Activated B cell treated with CpG ODN at 0.5 μM for 24 hours (primary cell): ENCODE results near the gene RAB15. TPM values are rescaled to one million over a fixed set of nuclear protein-coding genes. Genes with fewer than 3 reads are reported as not detected.
A peak's percentile ranks its signal among the peaks of the same experiment; 100 is the strongest.

ENCODE experiments used
- ATAC-seq: fragments of 200-7000 bp; cut with Tn5 transposase; one replicate; pipeline ENCODE4 v1.10.0; 2021; ENCODE audit warnings: low read depth, mild to moderate bottlenecking, moderate library complexity
- CTCF ChIA-PET: fragments of 350-600 bp; sonication (Branson Sonifier 250); formaldehyde crosslinking; loops from one replicate; lab custom pipeline; 2021; ENCODE audit warnings: antibody characterized with exemption; lab: Charles Lee
- POLR2A ChIA-PET: fragments of 350-600 bp; sonication (Branson Sonifier 250); formaldehyde crosslinking; loops from one replicate; lab custom pipeline; 2021; ENCODE audit warnings: antibody characterized with exemption; lab: Charles Lee
- DNase-seq: peaks from one replicate; pipeline ENCODE4 v3.0.0; 2022
- H3K27ac Mint-ChIP-seq: one replicate; pipeline ENCODE4 v1.8.0; 2020; ENCODE audit warnings: mixed read lengths
- H3K27me3 Mint-ChIP-seq: one replicate; pipeline ENCODE4 v1.8.0; 2021; ENCODE audit warnings: mixed read lengths
- H3K36me3 Mint-ChIP-seq: one replicate; pipeline ENCODE4 v1.8.0; 2021; ENCODE audit warnings: low read depth, mixed read lengths
- H3K4me1 Mint-ChIP-seq: one replicate; pipeline ENCODE4 v1.8.0; 2021; ENCODE audit warnings: mixed read lengths
- H3K4me3 Mint-ChIP-seq: one replicate; pipeline ENCODE4 v1.8.0; 2020; ENCODE audit warnings: mild to moderate bottlenecking, mixed read lengths
- H3K9me3 Mint-ChIP-seq: one replicate; pipeline ENCODE4 v1.8.0; 2020; ENCODE audit warnings: mixed read lengths
- CTCF ChIP-seq: fragments of 200-600 bp; IDR thresholded peaks from one replicate; pipeline ENCODE4 v1.8.0; 2022; ENCODE audit warnings: antibody characterized with exemption, mild to moderate bottlenecking
- intact Hi-C: fragments of 100-400 bp; cut with micrococcal nuclease; formaldehyde crosslinking; loops from one replicate; pipeline ENCODE4 v1.15.1; 2024
- total RNA-seq: library from RNA; stranded (reverse); gene quantifications from 2 replicates; pipeline ENCODE4 v1.2.3, GENCODE V29; 2022

RAB15 gene
- total RNA-seq, 1 donor from 2014 or later = 0.47 TPM

- H3K36me3 Mint-ChIP-seq = peaks cover 8% of the 10 kb centered on the region
- no peak overlapping the region for H3K4me3 Mint-ChIP-seq
- intact Hi-C loops = no loop called here
- peaks cover 11% of the 10 kb centered on the region for H3K4me1 Mint-ChIP-seq
- H3K27me3 Mint-ChIP-seq = no peaks in the 10 kb centered on the region
- ATAC-seq (peak; percentile 49), DNase-seq (no peak)
- H3K27ac Mint-ChIP-seq = peak overlapping the region; percentile 47
- CTCF ChIA-PET = no interaction called here
- no peak for TF ChIP-seq CTCF
- H3K9me3 Mint-ChIP-seq = no peaks in the 10 kb centered on the region
- POLR2A ChIA-PET = interaction anchor here (0.6 kb wide), 1 partner anchor 1204 kb away, joined by 6 read pairs; no protein-coding TSS in a partner anchor
Measured at GRCh38 chr14:64952598-64953309, 19.4 kb downstream of the RAB15 start.

GRCh38 chr14:64951724-64952123 is 20.4 kb downstream of the RAB15 start:
- ChIA-PET CTCF (interaction anchor here (0.6 kb wide), 1 partner anchor 608 kb away, joined by 4 read pairs; no protein-coding TSS in a partner anchor), POLR2A (no interaction called here)
- Mint-ChIP-seq H3K9me3 (no peaks in the 10 kb centered on the region), H3K36me3 (peaks cover 8% of the 10 kb centered on the region), H3K4me1 (peaks cover 11% of the 10 kb centered on the region), H3K4me3 (no peak overlapping the region), H3K27me3 (no peaks in the 10 kb centered on the region), H3K27ac (no peak overlapping the region)
- intact Hi-C loops = no loop called here
- TF ChIP-seq CTCF = no peak
- DNase-seq = no peak
- ATAC-seq = no peak

GRCh38 chr14:64951291-64951690 is 20.8 kb downstream of the RAB15 start:
- Mint-ChIP-seq H3K27ac (no peak overlapping the region), H3K9me3 (no peaks in the 10 kb centered on the region), H3K36me3 (peaks cover 8% of the 10 kb centered on the region), H3K27me3 (no peaks in the 10 kb centered on the region), H3K4me3 (no peak overlapping the region), H3K4me1 (peaks cover 11% of the 10 kb centered on the region)
- ChIA-PET POLR2A (interaction anchor here (0.6 kb wide), 1 partner anchor 38 kb away, joined by 5 read pairs; no protein-coding TSS in a partner anchor), CTCF (interaction anchor here (0.6 kb wide), 1 partner anchor 608 kb away, joined by 4 read pairs; no protein-coding TSS in a partner anchor)
- intact Hi-C loops = no loop called here
- no peak for TF ChIP-seq CTCF
- DNase-seq (no peak), ATAC-seq (no peak)

GRCh38 chr14:64950889-64951288 is 21.2 kb downstream of the RAB15 start:
- ATAC-seq (no peak), DNase-seq (no peak)
- H3K9me3 Mint-ChIP-seq = no peaks in the 10 kb centered on the region
- TF ChIP-seq CTCF = no peak
- intact Hi-C loops = no loop called here
- no peak overlapping the region for H3K27ac Mint-ChIP-seq
- ChIA-PET CTCF (no interaction called here), POLR2A (interaction anchor here (0.6 kb wide), 1 partner anchor 38 kb away, joined by 5 read pairs; no protein-coding TSS in a partner anchor)
- H3K36me3 Mint-ChIP-seq = peaks cover 8% of the 10 kb centered on the region
- no peaks in the 10 kb centered on the region for H3K27me3 Mint-ChIP-seq
- no peak overlapping the region for H3K4me3 Mint-ChIP-seq
- peaks cover 11% of the 10 kb centered on the region for H3K4me1 Mint-ChIP-seq

DNA sequence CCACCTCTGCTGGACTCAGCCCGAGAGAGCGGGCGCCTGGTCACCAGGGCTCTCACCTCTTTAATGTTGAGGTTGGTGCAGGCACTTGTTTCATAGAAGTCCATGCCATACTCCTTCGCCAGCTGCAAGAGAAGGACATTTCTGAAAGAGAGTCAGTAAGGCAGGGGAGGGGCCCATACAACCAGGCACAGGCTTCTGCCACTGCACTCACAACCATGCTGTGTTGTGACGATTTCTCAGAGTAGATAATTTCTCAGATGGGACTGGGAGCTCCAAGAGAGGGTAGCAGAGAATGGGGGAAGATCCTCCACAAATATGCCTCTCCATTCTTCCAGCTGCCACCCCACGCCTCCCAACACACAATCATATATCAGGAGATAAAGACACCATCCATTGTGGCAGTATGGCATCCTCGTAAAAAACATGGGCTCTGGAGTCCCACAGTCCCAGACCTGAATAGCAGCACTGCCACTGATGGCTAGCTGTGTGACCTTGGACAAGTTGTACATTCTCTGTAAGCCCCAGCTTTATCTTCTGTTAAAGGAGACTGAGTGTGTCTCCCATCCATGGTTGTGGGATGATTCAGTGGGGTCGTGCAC is 23.4 kb downstream of the RAB15 start:
- DNase-seq = no peak
- Mint-ChIP-seq H3K4me1 (peaks cover 20% of the 10 kb centered on the region), H3K27ac (no peak overlapping the region), H3K36me3 (peaks cover 25% of the 10 kb centered on the region), H3K9me3 (no peaks in the 10 kb centered on the region), H3K4me3 (no peak overlapping the region), H3K27me3 (no peaks in the 10 kb centered on the region)
- intact Hi-C loops = no loop called here
- no peak for ATAC-seq
- CTCF ChIA-PET = no interaction called here
- TF ChIP-seq CTCF = no peak
- POLR2A ChIA-PET = interaction anchor here (0.5 to 0.7 kb wide), 2 partner anchors 45 to 271 kb away, joined by 7 to 8 read pairs; no protein-coding TSS in a partner anchor
